ENCODE data around the gene CCDC127. TPM values are rescaled to one million over a fixed set of nuclear protein-coding genes. Genes with fewer than 3 reads are reported as not detected.

CCDC127 gene
- total RNA-seq, 4 donors from 2014 or later = 4.5 to 7.2 (median 5.8) TPM

GRCh38 chr5:187617-188451 is 30.1 kb downstream of the CCDC127 start:
- Histone ChIP-seq H3K4me1 (peaks cover 0 to 11% (median 0%) of the 10 kb centered on the region in 4 donors), H3K4me3 (peak overlapping the region in 2 of 4 donors; percentile 7 to 26), H3K9me3 (no peaks in the 10 kb centered on the region), H3K36me3 (no peaks in the 10 kb centered on the region), H3K27ac (no peak overlapping the region), H3K27me3 (peaks cover 0 to 51% of the 10 kb centered on the region in 2 donors)
- TF ChIP-seq EP300 (IDR thresholded peaks at IDR 0.05) (no peak), CTCF (IDR thresholded peaks at IDR 0.05) (no peak), POLR2A (IDR thresholded peaks at IDR 0.05) (no peak)
- no peak for DNase-seq (ENCODE audit: low spot score in 2 of 2)
- WGBS, 2 donors = 58 to 66% methylated on average over 11 to 21 of the region's 21 CpGs

- TF ChIP-seq CTCF (IDR thresholded peaks at IDR 0.05) = no peak
- no peak for TF ChIP-seq EP300 (IDR thresholded peaks at IDR 0.05)
- TF ChIP-seq POLR2A (IDR thresholded peaks at IDR 0.05) = no peak
- H3K4me3 ChIP-seq = no peak overlapping the region
- H3K4me1 ChIP-seq = peaks cover 0 to 11% (median 0%) of the 10 kb centered on the region in 4 donors
- DNase-seq (ENCODE audit: low spot score in 2 of 2) = no peak
- H3K27ac ChIP-seq = no peak overlapping the region
- peaks cover 0 to 45% of the 10 kb centered on the region in 2 donors for H3K27me3 ChIP-seq
- H3K9me3 ChIP-seq = no peaks in the 10 kb centered on the region
- H3K36me3 ChIP-seq = no peaks in the 10 kb centered on the region
- 78 to 80% methylated on average over 13 of the region's 13 CpGs for WGBS, 2 donors
These were observed 30.9 kb downstream of the CCDC127 start for GRCh38 chr5:187042-187431.

- Histone ChIP-seq H3K27me3 (peaks cover 0 to 38% of the 10 kb centered on the region in 2 donors), H3K27ac (no peak overlapping the region), H3K36me3 (no peaks in the 10 kb centered on the region), H3K9me3 (no peaks in the 10 kb centered on the region), H3K4me1 (peaks cover 0 to 11% (median 0%) of the 10 kb centered on the region in 4 donors), H3K4me3 (no peak overlapping the region)
- no peak for DNase-seq (ENCODE audit: low spot score in 2 of 2)
- no peak for TF ChIP-seq CTCF (IDR thresholded peaks at IDR 0.05)
- no peak for TF ChIP-seq POLR2A (IDR thresholded peaks at IDR 0.05)
- TF ChIP-seq EP300 (IDR thresholded peaks at IDR 0.05) = no peak
- WGBS, 2 donors = 73 to 74% methylated on average over 28 of the region's 28 CpGs
These were observed 31.6 kb downstream of the CCDC127 start for GRCh38 chr5:186091-187041.

- peaks cover 0 to 29% of the 10 kb centered on the region in 2 donors for H3K27me3 ChIP-seq
- TF ChIP-seq POLR2A (IDR thresholded peaks at IDR 0.05) = no peak
- TF ChIP-seq EP300 (IDR thresholded peaks at IDR 0.05) = no peak
- no peak for TF ChIP-seq CTCF (IDR thresholded peaks at IDR 0.05)
- no peaks in the 10 kb centered on the region for H3K36me3 ChIP-seq
- 77 to 80% methylated on average over 20 to 21 of the region's 21 CpGs for WGBS, 2 donors
- no peak overlapping the region for H3K4me3 ChIP-seq
- no peak overlapping the region for H3K27ac ChIP-seq
- H3K9me3 ChIP-seq = no peaks in the 10 kb centered on the region
- peaks cover 0 to 11% (median 0%) of the 10 kb centered on the region in 4 donors for H3K4me1 ChIP-seq
- DNase-seq (ENCODE audit: low spot score in 2 of 2) = no peak
These were observed 32.6 kb downstream of the CCDC127 start for GRCh38 chr5:185095-186070.
